HG03571 (cell line): ENCODE results near the gene NDUFA12.

Experiments used
- ATAC-seq: cut with Tn5 transposase; IDR thresholded peaks from one replicate; pipeline ENCODE4 v1.9.1; 2021; ENCODE audit not compliant: unreplicated experiment

NDUFA12 gene

GRCh38 chr12:94982456-94982855 lies 21.0 kb downstream of the NDUFA12 start:
- no peak for ATAC-seq

DNA sequence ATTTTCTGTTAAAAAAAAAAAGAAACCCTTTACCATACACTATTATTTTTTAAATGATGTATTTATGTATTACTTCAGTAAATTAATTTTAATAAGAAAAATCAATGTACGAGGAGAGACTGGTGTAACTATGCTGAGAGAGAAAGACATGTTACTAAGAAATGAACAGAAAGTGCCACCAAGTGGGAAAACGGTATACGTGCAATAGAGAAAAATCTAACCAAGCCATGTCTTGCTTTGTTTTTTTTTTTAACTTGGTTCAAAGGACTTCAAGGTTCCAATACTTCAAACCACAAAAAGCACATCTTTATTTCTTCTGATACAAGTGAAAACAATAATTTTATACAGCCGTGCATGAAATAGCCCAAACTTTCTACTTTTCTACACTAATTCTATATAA lies 22.9 kb downstream of the NDUFA12 start:
- no peak for ATAC-seq

GRCh38 chr12:94979941-94980340 lies 23.6 kb downstream of the NDUFA12 start:
- ATAC-seq: no peak

GRCh38 chr12:94977766-94978468 lies 25.6 kb downstream of the NDUFA12 start:
- no peak for ATAC-seq

GRCh38 chr12:94973221-94973620 lies 30.3 kb downstream of the NDUFA12 start:
- no peak for ATAC-seq

- ATAC-seq: no peak
These were observed 30.7 kb downstream of the NDUFA12 start for GRCh38 chr12:94972795-94973194.

DNA sequence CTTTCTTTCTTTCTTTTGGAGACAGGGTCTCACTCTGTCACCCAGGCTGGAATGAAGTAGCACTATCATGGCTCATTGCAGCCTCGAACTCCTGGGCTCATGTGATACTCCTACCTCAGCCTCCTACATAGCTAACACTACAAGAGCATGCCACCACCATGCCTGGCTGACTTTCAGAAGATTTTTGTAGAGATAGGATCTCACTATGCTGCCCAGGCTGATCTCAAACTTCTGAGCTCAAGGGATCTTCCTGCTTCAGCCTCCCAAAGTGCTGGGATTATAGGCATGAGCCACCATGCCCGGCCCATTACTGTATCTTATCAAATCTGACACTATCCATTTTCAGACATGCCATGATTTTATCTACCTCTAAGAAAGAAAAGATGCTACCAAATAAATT lies 31.6 kb downstream of the NDUFA12 start:
- ATAC-seq: no peak

DNA sequence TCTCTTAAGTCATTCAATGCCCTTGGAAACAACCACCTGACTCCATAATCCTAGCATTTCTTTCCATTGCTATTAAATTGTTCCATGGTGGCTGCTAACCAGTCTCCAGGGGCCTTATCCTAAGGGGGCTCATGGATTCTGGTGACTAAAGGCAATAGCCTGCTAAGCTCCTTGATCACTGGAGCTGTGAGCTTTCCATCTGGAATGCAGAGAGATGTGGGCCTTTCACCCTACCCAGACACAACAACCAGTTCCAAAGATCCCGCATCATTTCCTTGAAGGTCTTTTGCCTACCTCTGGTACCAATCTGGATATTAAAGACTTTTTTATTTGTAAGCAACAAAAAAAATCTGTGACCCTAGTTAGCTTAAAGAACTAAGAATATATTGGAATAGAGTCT lies 32.9 kb downstream of the NDUFA12 start:
- no peak for ATAC-seq

DNA sequence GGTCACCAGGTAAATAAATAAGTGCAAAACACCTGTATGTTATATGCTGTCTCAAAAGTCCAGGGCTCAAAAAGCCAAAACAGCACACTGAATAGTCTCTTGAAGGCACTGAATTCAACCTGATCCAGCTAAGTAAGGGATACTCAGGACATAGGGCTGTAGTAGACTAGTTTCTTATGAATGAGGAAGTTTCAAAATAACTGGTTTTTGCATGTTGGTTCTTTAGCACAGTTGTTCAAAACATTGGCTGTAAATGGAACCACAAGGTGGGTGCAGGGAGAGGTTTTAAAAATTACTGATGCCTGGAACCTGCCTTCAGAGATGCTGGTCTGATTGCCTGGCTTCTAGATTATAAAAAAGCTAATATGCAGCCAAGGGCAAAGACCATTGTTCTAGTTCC lies 34.1 kb downstream of the NDUFA12 start:
- no peak for ATAC-seq

- no peak for ATAC-seq
These were observed 37.4 kb downstream of the NDUFA12 start for GRCh38 chr12:94965982-94966630.

DNA sequence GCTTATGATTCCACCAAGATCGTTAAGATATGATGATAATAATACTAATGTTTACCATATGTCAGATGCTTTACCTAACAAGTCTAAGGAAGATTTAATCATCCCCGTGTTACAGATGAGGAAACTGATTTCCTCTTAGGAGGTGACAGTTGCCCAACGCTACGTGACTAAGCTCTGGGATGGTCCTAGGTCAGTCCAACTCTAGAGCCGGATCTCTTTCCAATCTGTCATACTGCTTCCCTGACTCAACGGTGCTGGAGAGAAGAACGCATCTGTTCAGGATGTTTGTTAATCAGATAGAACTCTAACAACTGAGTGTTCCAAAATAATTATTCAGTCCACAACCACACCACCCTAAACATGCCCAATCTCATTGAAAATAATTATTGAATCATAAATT lies 39.8 kb downstream of the NDUFA12 start:
- ATAC-seq: no peak

DNA sequence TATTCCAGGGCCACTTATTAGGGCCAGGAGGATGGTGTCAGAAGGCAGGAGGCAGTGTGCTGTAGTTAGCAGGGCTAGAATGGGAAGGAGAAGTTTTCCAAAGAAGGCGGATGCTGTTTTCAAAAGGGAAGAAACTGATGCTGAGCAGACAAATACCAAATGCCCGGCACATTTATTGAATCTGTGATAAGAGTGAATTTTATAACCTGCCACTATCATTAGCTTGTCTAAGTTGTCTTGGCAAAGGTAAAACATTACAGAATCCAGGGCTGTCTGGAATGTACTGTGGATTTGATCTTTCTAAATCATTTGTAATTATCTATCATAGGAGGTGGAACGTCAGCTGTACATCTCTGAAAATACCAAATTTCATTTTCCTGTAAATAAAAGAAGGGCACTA lies 40.8 kb downstream of the NDUFA12 start:
- ATAC-seq: no peak

DNA sequence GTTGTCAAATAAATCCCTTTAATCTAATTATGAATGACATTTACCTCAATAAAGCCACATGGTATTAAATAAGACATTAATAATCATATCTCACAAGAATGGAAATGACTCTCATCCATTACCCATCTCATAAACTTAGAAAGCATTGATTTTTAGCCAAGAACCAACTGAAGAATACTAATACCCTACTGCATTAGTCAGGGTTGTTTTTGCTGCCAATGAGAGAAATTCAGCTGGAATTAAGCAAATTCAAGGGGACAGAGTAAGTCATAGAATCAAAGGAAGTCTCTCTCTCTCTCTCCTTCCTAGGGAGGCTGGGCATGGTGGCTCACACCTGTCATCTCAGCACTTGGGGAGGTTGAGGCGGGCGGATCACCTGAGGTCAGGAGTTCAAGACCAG lies 41.6 kb downstream of the NDUFA12 start:
- ATAC-seq: no peak

DNA sequence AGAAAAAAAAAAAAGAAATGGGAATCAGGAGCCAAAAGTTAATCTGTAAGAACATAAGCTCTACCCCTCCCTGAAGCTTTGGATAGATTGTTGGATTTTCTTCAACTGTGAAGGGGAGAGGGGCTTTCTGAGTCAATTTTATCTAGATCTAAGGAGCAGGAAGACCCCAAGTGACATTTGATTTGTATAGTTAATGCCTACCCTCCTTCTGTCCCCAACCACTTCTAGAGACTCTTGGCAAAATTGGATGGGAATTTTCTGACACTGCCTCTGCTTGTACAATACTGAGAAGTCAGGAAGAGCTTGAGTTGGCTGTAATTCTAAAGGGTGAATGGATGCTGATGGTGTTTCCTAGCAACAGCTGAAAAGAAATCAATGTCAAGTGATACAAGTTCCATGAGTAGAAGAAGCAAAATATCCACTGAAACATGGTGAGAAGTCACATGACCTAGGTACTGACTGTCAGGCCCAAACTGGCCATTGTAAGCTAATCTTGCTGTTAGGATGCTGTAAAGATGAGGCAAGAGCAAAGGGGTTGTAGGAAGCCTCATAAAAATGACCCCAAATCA lies 42.2 kb downstream of the NDUFA12 start:
- ATAC-seq: no peak

DNA sequence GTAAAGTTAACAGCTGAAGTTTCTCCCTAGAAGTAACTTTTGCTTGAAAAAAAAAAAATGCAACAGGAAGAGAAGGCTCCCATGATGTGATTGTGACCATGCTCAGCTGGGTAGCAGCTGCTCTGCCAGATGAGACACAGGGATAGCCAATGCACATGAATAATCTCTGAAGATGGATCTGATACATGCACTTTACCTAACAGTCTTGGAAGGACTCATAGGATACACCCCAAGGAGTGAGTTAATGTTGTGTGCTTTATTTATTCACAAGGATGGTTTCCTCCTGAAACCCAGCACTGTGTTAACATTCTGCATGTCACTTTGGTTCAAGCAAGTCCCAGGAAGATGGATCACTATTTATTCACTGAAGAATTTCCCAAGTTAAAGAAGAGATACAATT lies 46.5 kb downstream of the NDUFA12 start:
- ATAC-seq: no peak

GRCh38 chr12:94954948-94955592 lies 48.4 kb downstream of the NDUFA12 start:
- ATAC-seq: no peak

DNA sequence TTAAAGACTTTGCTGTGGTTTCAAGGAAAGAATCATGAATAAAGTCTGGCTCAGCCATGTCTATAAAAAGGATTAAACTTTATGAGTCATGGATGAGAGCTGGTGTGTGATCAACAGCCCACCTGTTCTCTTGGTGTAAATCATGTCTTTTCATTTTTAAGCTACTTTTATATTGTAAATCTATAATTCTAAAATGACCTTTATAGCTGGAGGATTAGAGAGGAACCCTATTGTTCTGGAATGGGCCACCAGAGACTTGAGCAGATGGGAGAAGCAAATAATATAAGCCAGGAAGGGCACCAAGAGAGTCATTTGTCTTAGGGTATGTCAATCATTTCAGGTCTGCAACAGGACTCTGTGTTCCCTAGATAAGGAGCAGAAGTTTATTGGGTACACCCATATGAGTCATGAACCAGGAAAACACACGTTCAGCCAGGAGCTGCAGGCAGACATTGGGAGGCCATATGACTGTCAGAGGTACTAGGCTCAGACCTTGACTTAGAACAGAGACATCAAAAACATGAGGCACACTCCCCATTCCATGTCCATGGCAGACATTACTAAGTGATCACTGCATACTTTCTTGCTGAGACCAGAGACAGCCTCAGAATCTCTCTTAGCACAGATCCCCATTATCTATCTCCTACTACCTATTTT lies 49.3 kb downstream of the NDUFA12 start:
- no peak for ATAC-seq

GRCh38 chr12:94952325-94952724 lies 51.2 kb downstream of the NDUFA12 start:
- no peak for ATAC-seq

DNA sequence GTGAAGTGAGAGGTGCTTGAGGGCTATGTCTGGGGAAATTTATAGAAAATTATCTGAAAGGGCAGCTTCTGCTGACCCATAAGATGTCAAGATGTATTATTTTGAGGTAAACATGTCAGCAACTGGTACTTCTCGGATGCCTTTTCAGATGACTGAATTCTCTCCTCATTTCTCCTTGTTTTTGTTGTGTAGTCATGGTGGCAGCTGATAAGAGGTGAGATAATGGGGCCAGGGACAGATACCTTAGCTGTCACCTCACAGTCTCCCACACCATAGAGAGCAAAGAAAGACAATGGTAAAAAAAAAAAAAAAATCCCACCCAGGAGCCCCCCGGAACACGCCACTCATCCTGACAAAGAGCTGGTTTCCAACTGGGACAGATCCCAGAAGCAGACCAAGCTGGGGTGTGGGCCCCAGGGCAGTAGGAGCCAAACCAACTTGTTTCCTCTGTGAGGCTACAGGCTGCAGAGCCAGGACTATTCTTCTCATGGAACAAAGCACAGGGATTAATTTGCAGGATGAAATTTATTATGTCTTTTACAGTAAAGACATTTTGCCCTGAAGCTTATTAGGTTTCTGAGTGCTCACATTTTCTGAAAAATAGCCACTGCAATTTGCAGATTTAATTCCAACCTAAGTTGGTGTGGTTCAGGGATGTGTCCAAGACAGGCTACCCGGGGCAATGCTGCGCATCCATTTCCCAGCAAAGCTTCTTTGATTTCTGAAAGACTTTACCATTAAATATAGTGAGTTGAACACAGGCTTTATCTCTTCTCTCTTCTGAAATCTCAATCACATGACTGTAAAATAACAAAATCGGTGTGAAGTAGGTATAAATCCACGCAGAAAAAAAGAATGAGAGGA lies 52.2 kb downstream of the NDUFA12 start:
- no peak for ATAC-seq

GRCh38 chr12:94948232-94948810 lies 55.2 kb downstream of the NDUFA12 start:
- ATAC-seq: no peak
